Dermis blood vessel endothelial cell (primary cell): Measurements from ENCODE around the gene ZAP70. TPM values are rescaled to one million over a fixed set of nuclear protein-coding genes. Genes with fewer than 3 reads are reported as not detected.
"Not testable (repeated sequence)": the region's sequence is repeated elsewhere in the genome, so short reads cannot be mapped to it uniquely, and the experiment has no call there.

Experiments
- DNase-seq: peaks from one replicate; pipeline ENCODE4 v3.0.0; 2010
- total RNA-seq: library from RNA; depleted of rRNA; stranded (reverse); fragments of >200 nt; gene quantifications from 2 replicates; pipeline ENCODE4 v1.2.3, GENCODE V29; 2014

ZAP70 gene
- total RNA-seq, 1 donor from 2014 or later, result not detected

DNA sequence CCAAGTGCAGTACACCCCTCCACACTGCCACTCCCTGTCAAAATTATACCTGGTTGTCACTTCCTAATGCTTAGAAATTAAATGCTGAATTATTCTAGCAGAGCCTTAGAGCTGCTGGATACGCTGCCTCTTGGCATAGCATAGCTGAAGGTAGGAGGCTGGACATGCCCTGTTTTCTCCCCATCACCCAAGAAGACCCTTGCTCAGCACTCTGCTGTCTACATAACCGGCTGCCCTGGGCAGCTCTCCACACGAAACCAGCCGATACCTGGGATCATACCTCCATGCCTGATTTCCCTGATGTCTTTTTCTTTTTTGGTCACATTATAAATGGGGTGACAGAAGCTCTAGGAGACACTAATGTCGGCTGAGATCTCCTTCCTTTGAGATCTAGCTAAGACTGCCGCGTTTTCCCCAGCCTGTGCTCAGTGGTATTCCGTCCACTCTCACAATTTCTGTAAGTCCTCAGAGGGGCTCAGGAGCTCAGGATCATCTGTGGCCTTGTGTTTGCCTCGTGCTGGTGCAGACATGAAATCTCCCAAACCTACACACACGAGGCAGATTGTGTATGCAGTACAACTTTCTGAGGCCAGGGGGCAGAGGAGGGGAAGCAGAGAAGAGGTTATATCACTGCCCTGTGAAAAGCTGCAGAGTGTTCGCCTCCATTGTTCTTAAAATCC, 13.5 kb upstream of the ZAP70 start:
- DNase-seq, result peak; percentile 77

- no peak for DNase-seq
Measured at GRCh38 chr2:97701186-97701585, 12.2 kb upstream of the ZAP70 start.

DNA sequence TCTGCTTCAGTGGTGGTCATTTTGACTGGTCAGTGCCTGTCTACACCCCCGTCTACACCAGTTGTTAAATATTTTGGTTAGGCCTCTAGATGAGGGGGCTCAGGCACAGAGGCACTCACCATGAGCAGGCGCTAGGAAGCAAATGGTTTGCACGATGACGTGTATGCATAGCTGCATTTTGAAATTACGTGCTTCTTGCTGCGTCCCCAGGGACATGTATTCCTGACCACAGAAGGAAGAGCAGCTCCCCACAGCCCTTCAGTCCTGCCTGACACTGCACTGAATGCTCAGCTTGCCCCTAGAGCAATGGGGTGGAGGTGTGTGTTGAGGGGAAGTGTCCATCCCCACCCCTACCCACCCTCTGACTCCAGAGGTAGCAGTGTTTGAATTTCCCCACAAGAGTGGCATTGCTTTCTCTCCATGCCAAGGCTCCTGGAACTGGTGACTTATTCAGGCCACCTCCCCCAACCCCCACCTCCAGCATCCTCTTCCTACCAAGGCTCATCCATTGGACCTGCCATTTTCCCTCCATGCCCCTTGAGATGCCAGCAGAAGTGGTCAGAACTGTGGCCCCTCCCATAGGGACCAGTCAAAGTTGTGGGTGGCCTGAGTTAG, 11.4 kb upstream of the ZAP70 start:
- DNase-seq, result no peak

DNA sequence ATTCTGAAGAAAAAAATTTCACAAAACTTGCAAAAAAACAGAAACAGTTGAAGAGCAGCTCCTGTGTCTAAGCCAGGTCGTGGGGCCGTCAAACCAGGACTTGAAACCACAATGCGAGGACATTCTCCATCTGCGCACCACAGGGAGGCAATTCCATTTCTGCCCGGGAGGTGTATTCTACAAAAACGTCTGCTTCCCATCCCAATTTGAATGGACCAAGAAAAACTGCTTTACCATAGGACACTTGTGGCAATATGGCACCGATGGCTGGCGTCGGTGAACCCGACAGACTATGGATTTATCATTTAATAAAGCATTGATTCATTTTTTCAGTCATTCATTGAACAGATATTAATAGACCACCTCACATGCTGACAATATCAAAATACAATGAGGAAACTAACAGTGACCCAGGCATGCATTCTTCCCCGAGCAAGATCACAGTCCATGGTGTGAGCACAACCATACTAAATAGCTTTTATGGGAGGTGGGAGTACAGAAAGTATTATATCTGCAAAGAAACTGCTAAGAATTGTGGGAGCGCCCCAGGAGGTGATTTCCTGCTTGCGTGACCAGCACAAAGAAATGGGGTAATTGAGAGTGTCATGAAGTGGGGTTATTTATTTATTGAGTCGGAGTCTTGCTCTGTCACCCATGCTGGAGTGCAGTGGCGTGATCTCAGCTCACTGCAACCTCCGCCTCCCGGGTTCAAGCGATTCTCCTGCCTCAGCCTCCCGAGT, 10.5 kb upstream of the ZAP70 start:
- no peak for DNase-seq

DNA sequence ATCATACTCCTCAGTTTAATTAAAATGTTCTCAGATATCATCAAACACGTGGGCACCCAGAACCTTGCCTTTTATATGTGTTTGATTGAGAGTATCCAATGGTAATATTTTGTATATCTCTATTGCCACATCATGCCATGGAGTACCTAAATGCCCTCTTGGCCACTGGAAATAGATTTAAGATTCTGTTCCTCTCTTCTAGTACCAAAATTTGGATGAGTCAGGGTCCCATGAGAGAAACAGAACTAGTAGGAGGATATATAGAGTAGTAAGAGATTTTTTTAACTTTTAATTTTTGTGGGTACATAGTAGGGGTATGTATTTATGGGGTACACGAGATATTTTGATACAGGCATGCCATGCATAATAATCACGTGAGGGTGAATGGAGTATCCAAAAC, 9.6 kb upstream of the ZAP70 start:
- DNase-seq, result no peak

GRCh38 chr2:97704989-97705388, 8.4 kb upstream of the ZAP70 start:
- no peak for DNase-seq

GRCh38 chr2:97706112-97706511, 7.3 kb upstream of the ZAP70 start:
- no peak for DNase-seq

DNA sequence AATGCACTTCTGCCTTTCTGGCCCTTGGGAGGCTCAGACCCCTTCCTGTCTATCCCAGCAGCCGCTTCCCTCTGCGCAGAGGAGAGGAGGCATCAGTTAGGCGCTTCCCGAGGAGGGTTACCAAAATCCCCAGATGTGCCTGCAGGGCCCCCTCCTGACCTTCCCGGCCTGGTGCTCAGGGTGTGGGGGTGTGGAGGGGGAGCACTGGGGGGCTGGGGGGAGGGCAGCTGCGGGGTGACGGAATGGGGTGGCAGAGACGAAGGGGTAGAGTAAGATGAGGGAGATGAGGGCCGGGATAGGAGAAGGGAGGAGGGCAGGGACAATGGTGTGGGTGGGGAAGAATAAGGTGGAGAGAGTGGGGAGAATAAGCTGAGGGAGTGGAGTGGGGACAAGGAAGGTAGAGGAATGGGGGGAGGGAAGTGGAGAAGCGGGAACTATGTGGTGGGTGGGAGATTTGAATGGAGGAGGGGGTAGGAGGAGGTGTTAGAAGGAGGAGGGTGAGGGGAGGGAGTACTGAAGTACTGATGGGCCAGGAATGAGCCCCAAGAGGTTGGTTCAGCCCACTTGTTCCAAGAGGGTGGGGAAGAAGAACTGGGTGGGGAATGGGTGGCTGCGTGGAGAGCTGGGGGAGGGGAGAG, 6.5 kb upstream of the ZAP70 start:
- no peak for DNase-seq

GRCh38 chr2:97707362-97708047, 5.9 kb upstream of the ZAP70 start:
- DNase-seq, result no peak

DNA sequence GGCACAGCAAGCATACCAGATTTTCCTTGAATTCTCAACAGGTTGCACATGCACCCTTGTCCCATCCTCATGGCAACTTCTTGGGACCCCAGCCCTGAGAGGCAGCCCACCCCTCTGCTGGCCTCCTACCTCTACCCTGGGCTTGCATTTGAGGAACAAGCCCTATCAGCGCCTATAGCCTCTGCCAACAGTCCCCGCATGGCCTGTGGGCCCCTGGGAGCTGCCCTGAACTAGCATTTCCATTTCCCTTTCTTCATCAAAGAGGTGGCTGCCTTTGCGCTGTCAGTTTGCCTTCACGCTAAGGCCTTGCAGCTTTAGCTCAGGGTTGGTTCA, 5.4 kb upstream of the ZAP70 start:
- DNase-seq, result no peak

DNA sequence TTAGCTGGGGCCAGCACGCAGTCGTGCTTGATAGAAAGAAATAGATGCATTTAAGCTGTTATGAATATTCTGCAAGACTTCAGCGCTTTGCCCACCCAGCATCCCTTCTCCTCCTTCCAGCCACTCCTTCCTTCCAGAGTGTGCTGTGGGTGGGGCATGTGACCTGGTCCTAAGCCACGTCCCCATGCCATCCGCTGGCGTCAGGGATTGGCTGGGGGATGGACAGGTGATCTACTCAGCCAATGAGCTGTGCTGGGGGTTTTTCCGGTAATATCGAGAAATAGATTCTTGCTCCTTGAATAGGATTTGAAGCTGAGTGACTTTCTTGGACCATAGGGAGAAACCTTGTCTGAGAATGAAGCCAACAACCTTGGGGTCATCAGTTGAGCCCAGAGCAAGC, 4.8 kb upstream of the ZAP70 start:
- no peak for DNase-seq

- no peak for DNase-seq
Measured at GRCh38 chr2:97711394-97711711, 2.0 kb upstream of the ZAP70 start.

- DNase-seq, result not testable (repeated sequence)
Measured at GRCh38 chr2:97712175-97712574, 1.2 kb upstream of the ZAP70 start.

DNA sequence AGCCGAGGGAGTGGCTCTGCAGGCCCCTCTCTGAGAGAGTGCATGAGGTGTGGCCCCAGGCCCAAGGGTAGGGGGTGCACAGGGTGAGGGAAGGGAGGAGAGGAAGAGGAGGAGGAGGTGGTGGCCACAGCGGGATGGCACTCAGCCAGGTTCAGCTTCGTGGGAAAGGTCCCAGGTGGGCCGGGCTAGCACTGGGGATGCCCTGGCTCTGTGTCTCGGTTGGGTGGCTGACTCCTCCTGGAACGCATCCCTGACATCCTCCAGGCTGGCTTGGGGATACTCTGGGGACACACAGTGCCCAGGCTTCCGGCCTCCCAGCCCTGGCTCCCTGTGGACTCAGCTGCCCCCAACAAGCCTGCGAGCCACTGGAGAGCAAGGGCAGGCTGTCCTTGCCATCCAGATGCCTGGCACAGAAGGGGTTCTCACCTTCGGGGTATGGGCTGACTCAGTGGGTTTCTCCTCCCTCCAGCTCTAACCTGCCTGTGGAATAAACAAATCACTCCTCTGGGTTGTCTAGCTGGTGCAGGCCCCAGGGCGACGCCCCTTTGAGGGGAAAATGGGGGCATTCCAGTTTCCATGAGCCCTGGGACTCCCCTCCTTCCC, 582 bp upstream of the ZAP70 start:
- DNase-seq, result no peak

- no peak for DNase-seq
Measured at GRCh38 chr2:97714084-97714949, 941 bp downstream of the ZAP70 start.

DNA sequence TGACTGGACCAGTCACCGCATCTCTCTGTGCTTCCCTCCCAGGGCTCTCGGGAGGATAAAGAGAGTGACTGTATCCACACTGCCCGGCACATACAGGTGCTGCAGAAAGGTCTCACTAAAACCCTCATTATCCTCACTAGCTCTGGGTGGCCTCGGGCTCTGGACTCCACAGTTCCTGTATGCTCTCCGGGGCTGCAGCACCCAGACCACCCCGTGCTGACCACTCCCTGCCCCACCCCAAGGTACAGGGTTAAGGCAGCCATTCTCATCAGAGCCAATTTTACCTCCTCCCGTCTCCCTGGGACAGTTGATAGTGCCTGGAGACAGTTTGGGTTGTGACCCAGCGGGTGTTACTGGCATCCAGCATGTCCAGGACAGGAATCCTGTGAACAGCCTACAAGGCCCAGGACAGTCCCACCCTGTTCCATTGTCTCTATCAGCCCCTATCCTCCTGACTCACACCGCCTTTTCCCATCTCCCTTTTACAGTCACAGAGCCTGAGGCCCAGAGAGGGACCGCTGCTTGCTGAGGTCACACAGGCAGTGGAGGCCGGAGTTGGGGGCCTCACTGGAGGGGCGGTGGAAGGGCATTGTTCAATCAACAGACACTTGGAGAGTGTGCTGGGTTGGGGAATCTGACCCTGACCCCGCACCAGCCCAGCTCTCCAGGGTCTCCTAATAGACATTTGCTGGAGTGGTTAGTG, 1.7 kb downstream of the ZAP70 start:
- DNase-seq, result no peak

GRCh38 chr2:97715951-97716694, 2.7 kb downstream of the ZAP70 start:
- no peak for DNase-seq

- no peak for DNase-seq
Measured at GRCh38 chr2:97716695-97717612, 3.6 kb downstream of the ZAP70 start.

DNA sequence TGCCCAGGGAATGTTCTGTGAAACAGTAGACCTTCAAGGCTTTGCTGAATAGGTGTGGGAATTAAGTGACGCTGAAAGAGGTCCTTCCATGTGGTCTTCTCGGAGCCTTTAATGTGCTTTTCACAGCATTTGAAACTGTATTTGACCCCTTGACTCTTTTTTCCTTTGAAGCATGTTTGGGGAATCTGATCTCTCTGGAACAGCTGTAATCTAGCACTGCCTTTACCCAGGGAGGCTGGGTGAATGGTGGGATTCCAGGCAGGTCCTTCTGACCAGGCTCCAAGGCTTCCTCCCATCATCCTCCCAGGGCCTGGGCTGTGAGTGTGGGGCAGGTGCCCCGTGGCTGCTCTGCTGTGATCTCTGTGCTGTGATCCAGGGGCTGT, 4.2 kb downstream of the ZAP70 start:
- DNase-seq, result no peak
